H9 (cell line): ENCODE data around the gene OAS2. TPM values are rescaled to one million over a fixed set of nuclear protein-coding genes. Genes with fewer than 3 reads are reported as not detected.

Source experiments
- DNase-seq: peaks from one replicate; pipeline ENCODE4 v3.0.0-alpha.2; 2017
- H2AFZ ChIP-seq: one replicate; pipeline ENCODE4 v1.6.1; 2013; ENCODE audit warnings: mild to moderate bottlenecking, low read length, control low read depth, moderate library complexity
- H2AK5ac ChIP-seq: 2 replicates; pipeline ENCODE4 v1.6.1; 2013; ENCODE audit warnings: low read length, control low read depth, mixed read lengths; ENCODE audit not compliant: insufficient read length
- H2BK120ac ChIP-seq: one replicate; pipeline ENCODE4 v1.6.1; 2013; ENCODE audit warnings: low read depth, mild to moderate bottlenecking, low read length, control low read depth, inconsistent platforms; ENCODE audit not compliant: poor library complexity, severe bottlenecking
- H2BK12ac ChIP-seq: 2 replicates; pipeline ENCODE4 v1.6.1; 2013; ENCODE audit warnings: low read length, control low read depth, mixed read lengths, low read depth; ENCODE audit not compliant: insufficient read length
- H2BK15ac ChIP-seq: 2 replicates; pipeline ENCODE4 v1.6.1; 2013; ENCODE audit warnings: low read depth, low read length, control low read depth
- H2BK20ac ChIP-seq: one replicate; pipeline ENCODE4 v1.6.1; 2013; ENCODE audit warnings: low read depth, mild to moderate bottlenecking, low read length, control low read depth, inconsistent platforms; ENCODE audit not compliant: poor library complexity, severe bottlenecking
- H2BK5ac ChIP-seq: 2 replicates; pipeline ENCODE4 v1.6.1; 2013; ENCODE audit warnings: low read length, control low read depth, mixed read lengths; ENCODE audit not compliant: insufficient read length
- H3K14ac ChIP-seq: 2 replicates; pipeline ENCODE4 v1.6.1; 2013; ENCODE audit warnings: low read length, control low read depth; ENCODE audit not compliant: insufficient read depth
- H3K18ac ChIP-seq: 2 replicates; pipeline ENCODE4 v1.6.1; 2013; ENCODE audit warnings: low read depth, mild to moderate bottlenecking, mixed read lengths, low read length, control low read depth; ENCODE audit not compliant: insufficient read length
- H3K23ac ChIP-seq: 2 replicates; pipeline ENCODE4 v1.6.1; 2013; ENCODE audit warnings: low read length, control low read depth, mixed read lengths, low read depth; ENCODE audit not compliant: insufficient read length
- H3K23me2 ChIP-seq: 2 replicates; pipeline ENCODE4 v1.6.1; 2013; ENCODE audit warnings: low read depth, mild to moderate bottlenecking, mixed read lengths, low read length, control low read depth; ENCODE audit not compliant: insufficient read length, poor library complexity, severe bottlenecking
- H3K27ac ChIP-seq: 2 replicates; pipeline ENCODE4 v1.5.1; 2013; ENCODE audit warnings: low read length, control low read depth, mixed read lengths, low read depth; ENCODE audit not compliant: insufficient read length
- H3K27me3 ChIP-seq: 2 replicates; pipeline ENCODE4 v1.6.1; 2013; ENCODE audit warnings: low read length, control low read depth, inconsistent platforms; ENCODE audit not compliant: insufficient read depth
- H3K4ac ChIP-seq: 2 replicates; pipeline ENCODE4 v1.6.1; 2013; ENCODE audit warnings: low read depth, mild to moderate bottlenecking, control low read depth, inconsistent platforms, low read length, moderate library complexity
- H3K4me1 ChIP-seq: 2 replicates; pipeline ENCODE4 v1.6.1; 2013; ENCODE audit warnings: low read length, control low read depth, inconsistent platforms; ENCODE audit not compliant: insufficient read depth
- H3K4me2 ChIP-seq: 2 replicates; pipeline ENCODE4 v1.6.1; 2013; ENCODE audit warnings: low read length, control low read depth, mixed read lengths; ENCODE audit not compliant: insufficient read length, insufficient read depth
- H3K56ac ChIP-seq: 2 replicates; pipeline ENCODE4 v1.6.1; 2013; ENCODE audit warnings: low read depth, mild to moderate bottlenecking, mixed read lengths, low read length, control low read depth; ENCODE audit not compliant: insufficient read length
- H3K79me1 ChIP-seq: 2 replicates; pipeline ENCODE4 v1.6.1; 2013; ENCODE audit warnings: low read depth, mild to moderate bottlenecking, moderate library complexity, low read length, control low read depth, inconsistent platforms; ENCODE audit not compliant: insufficient read depth, poor library complexity, severe bottlenecking
- H3K79me2 ChIP-seq: 2 replicates; pipeline ENCODE4 v1.6.1; 2013; ENCODE audit warnings: low read length, control low read depth, inconsistent platforms; ENCODE audit not compliant: insufficient read depth
- H3K9ac ChIP-seq: 2 replicates; pipeline ENCODE4 v1.6.1; 2013; ENCODE audit warnings: low read length, control low read depth, mixed read lengths; ENCODE audit not compliant: insufficient read length; ENCODE audit errors: extremely low read depth
- H3K9me3 ChIP-seq: one replicate; pipeline ENCODE4 v1.6.1; 2013; ENCODE audit warnings: low read depth, low read length, inconsistent platforms; ENCODE audit not compliant: control insufficient read depth
- H3T11ph ChIP-seq: one replicate; pipeline ENCODE4 v1.6.1; 2013; ENCODE audit warnings: mild to moderate bottlenecking, low read length, control low read depth, inconsistent platforms
- H4K20me1 ChIP-seq: one replicate; pipeline ENCODE4 v1.6.1; 2013; ENCODE audit not compliant: control insufficient read depth, insufficient read length, insufficient read depth
- H4K5ac ChIP-seq: 2 replicates; pipeline ENCODE4 v1.6.1; 2013; ENCODE audit warnings: low read depth, mild to moderate bottlenecking, mixed read lengths, low read length, control low read depth; ENCODE audit not compliant: insufficient read length
- H4K8ac ChIP-seq: replicated peaks from 2 replicates; pipeline ENCODE4 v1.6.1; 2013; ENCODE audit warnings: low read length, control low read depth, mixed read lengths, low read depth; ENCODE audit not compliant: insufficient read length
- H4K91ac ChIP-seq: 2 replicates; pipeline ENCODE4 v1.6.1; 2013; ENCODE audit warnings: low read depth, mild to moderate bottlenecking, moderate library complexity, mixed read lengths, low read length, control low read depth; ENCODE audit not compliant: insufficient read length
- H3K27ac Mint-ChIP-seq, 3 experiments: 2 replicates in 2 of 3; 3 replicates in 1 of 3; pipeline ENCODE4 v1.8.0; 2020 to 2021; ENCODE audit warnings: mixed read lengths in 3 of 3, mild to moderate bottlenecking in 1 of 3, moderate library complexity in 1 of 3
- H3K27me3 Mint-ChIP-seq: 2 replicates; pipeline ENCODE4 v1.8.0; 2021; ENCODE audit warnings: low read depth, mild to moderate bottlenecking, moderate library complexity, mixed read lengths
- H3K36me3 Mint-ChIP-seq, 3 experiments: 2 replicates in 2 of 3; 3 replicates in 1 of 3; pipeline ENCODE4 v1.8.0; 2020 to 2021; ENCODE audit warnings: low read depth in 3 of 3, mixed read lengths in 3 of 3; ENCODE audit not compliant: insufficient read depth in 1 of 3
- H3K4me1 Mint-ChIP-seq, 2 experiments: 2 replicates each; pipeline ENCODE4 v1.8.0; 2020; ENCODE audit warnings: mixed read lengths in 2 of 2
- H3K4me3 Mint-ChIP-seq, 2 experiments: 2 replicates in 1 of 2; 3 replicates in 1 of 2; pipeline ENCODE4 v1.8.0; 2020 to 2021; ENCODE audit warnings: mild to moderate bottlenecking in 2 of 2, mixed read lengths in 2 of 2, moderate library complexity in 1 of 2
- H3K9me3 Mint-ChIP-seq, 2 experiments: 2 replicates in 1 of 2; 3 replicates in 1 of 2; pipeline ENCODE4 v1.8.0; 2020; ENCODE audit warnings: mild to moderate bottlenecking in 2 of 2, mixed read lengths in 2 of 2, moderate library complexity in 1 of 2
- CTCF ChIP-seq: fragments of 200-600 bp; sonication (generic); conservative IDR thresholded peaks from 3 replicates; pipeline ENCODE4 v1.8.0; 2021; ENCODE audit warnings: antibody characterized with exemption, mild to moderate bottlenecking
- WGBS: extraction: QIAGEN DNeasy Blood & Tissue Kit; methylation state at CpG from one replicate; pipeline ENCODE4 v1.1.7; 2013; ENCODE audit warnings: missing lambda C conversion rate, low lambda C conversion rate, mixed read lengths; ENCODE audit not compliant: insufficient read length; ENCODE audit errors: extremely low coverage; 5-methylcytosine and 5-hydroxymethylcytosine counted together
- total RNA-seq: library from RNA; stranded (reverse); gene quantifications from 2 replicates; pipeline ENCODE4 v1.2.1, GENCODE V29; 2021

Gene OAS2
- total RNA-seq, 1 experiment from 2014 or later = not detected

GRCh38 chr12:113052326-113052725 lies 74.0 kb downstream of the OAS2 start:
- H3K4me3 Mint-ChIP-seq = no peak overlapping the region
- Histone ChIP-seq H2BK20ac (no peak overlapping the region), H3K14ac (no peak overlapping the region), H2BK15ac (no peak overlapping the region), H3K18ac (no peak overlapping the region), H4K5ac (no peak overlapping the region), H2AK5ac (no peak overlapping the region), H3K4me1 (no peaks in the 10 kb centered on the region), H2BK12ac (no peak overlapping the region), H2AFZ (no peak overlapping the region), H2BK120ac (no peak overlapping the region), H3K9me3 (no peaks in the 10 kb centered on the region), H3K4me2 (no peak overlapping the region), H2BK5ac (no peak overlapping the region), H3K79me1 (no peaks in the 10 kb centered on the region), H3K23me2 (no peaks in the 10 kb centered on the region), H3K4ac (no peak overlapping the region), H3K56ac (no peak overlapping the region), H4K8ac (no peak overlapping the region), H3K79me2 (no peaks in the 10 kb centered on the region), H3K9ac (no peak overlapping the region), H4K91ac (no peak overlapping the region), H4K20me1 (no peaks in the 10 kb centered on the region), H3K27ac (no peak overlapping the region), H3T11ph (no peak overlapping the region), H3K23ac (no peak overlapping the region), H3K27me3 (peaks cover 14% of the 10 kb centered on the region)
- H3K4me1 Mint-ChIP-seq = peaks cover 3 to 4% of the 10 kb centered on the region in 2 experiments; a peak in 2 of 4 replicates
- WGBS = no CpG with 5 or more reads among the region's 4 CpGs
- H3K9me3 Mint-ChIP-seq = no peaks in the 10 kb centered on the region
- H3K36me3 Mint-ChIP-seq = no peaks in the 10 kb centered on the region
- H3K27me3 Mint-ChIP-seq = peaks cover 63% of the 10 kb centered on the region
- TF ChIP-seq CTCF = no peak
- DNase-seq = no peak
- H3K27ac Mint-ChIP-seq = peak overlapping the region in 1 of 3 experiments; percentile 70; a peak in 1 of 7 replicates
